GM20000 (cell line): ENCODE measurements around the gene CORO1C.
A peak's percentile ranks its signal among the peaks of the same experiment; 100 is the strongest.
"Not testable (repeated sequence)": the region's sequence is repeated elsewhere in the genome, so short reads cannot be mapped to it uniquely, and the experiment has no call there.

ENCODE experiments used
- DNase-seq: peaks from one replicate; pipeline ENCODE4 v3.0.0; 2012; ENCODE audit warnings: low spot score
- CTCF ChIP-seq: IDR thresholded peaks from 2 replicates; pipeline ENCODE4 v1.5.1; 2012; ENCODE audit warnings: mild to moderate bottlenecking, control low read depth; ENCODE audit errors: extremely low read depth, missing control alignments

The CORO1C gene

GRCh38 chr12:108620236-108620879, 111.0 kb downstream of the CORO1C start:
- DNase-seq, result no peak
- no peak for TF ChIP-seq CTCF

- DNase-seq, result no peak
- TF ChIP-seq CTCF, result no peak
Observed at GRCh38 chr12:108619369-108620160, 111.8 kb downstream of the CORO1C start.

GRCh38 chr12:108618953-108619274, 112.4 kb downstream of the CORO1C start:
- not testable (repeated sequence) for DNase-seq

GRCh38 chr12:108618079-108618952, 113.0 kb downstream of the CORO1C start:
- peak; percentile 75 for TF ChIP-seq CTCF
- DNase-seq, result peak; percentile 72

- DNase-seq, result peak; percentile 87
- no peak for TF ChIP-seq CTCF
Observed at GRCh38 chr12:108616941-108617858, 114.1 kb downstream of the CORO1C start.

GRCh38 chr12:108616359-108616758, 115.0 kb downstream of the CORO1C start:
- DNase-seq, result no peak
- TF ChIP-seq CTCF, result no peak

- no peak for DNase-seq
- TF ChIP-seq CTCF, result no peak
Observed at GRCh38 chr12:108615918-108616317, 115.4 kb downstream of the CORO1C start.
